GM21825 (cell line): ENCODE results near the gene PAQR3.

Experiments used
- ATAC-seq: cut with Tn5 transposase; IDR thresholded peaks from one replicate; pipeline ENCODE4 v1.9.1; 2021; ENCODE audit warnings: mild to moderate bottlenecking, moderate library complexity; ENCODE audit not compliant: unreplicated experiment

PAQR3 gene

DNA sequence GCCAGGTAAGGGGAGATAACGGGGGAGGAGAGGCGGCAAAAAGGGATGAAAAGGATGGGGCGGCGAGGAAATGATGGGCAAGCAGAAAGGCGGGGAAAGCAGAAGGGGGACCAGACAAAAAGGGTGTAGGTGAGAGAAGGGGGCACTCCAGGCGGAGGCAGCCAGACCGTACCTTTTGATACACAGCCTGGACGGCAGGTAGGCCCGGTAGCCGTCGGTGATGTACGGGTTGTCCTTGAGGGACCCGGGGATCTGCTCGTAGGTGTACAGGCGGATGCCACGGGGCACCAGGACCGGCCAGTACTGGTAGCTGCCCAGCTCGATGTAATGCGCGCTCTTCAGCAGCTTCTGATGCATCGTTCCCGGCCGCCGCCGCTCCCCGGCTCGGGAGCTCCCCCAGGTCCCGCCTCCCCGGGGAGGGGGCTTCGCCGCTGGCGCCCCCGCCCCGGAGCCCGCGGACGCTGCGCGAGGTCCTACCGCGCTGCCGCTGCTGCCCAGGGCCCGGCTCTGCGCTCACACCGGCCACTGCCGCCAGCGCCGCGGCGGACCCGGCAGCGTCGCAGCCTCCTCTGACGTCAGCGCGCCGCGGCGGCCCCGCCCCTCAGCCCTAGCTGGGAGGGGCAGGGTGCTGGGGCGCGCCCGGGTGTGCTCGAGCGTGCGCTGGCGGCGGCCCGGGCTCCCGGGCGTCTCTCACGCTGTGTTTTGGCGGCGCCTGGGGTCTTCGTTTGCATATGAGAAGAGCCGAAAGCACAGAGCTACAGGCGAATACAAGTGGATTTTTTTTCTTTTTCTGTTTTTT, at the start of gene PAQR3:
TSS of gene PAQR3 (minus strand) at position 571 of the 799 bp plus-strand sequence. CDS start at position 357, 214 bp downstream.
- ATAC-seq, result peak; percentile 99

GRCh38 chr4:78987683-78988082, 48.4 kb upstream of the PAQR3 start:
- ATAC-seq, result no peak

- ATAC-seq, result no peak
Observed at GRCh38 chr4:78984593-78984992, 45.4 kb upstream of the PAQR3 start.

DNA sequence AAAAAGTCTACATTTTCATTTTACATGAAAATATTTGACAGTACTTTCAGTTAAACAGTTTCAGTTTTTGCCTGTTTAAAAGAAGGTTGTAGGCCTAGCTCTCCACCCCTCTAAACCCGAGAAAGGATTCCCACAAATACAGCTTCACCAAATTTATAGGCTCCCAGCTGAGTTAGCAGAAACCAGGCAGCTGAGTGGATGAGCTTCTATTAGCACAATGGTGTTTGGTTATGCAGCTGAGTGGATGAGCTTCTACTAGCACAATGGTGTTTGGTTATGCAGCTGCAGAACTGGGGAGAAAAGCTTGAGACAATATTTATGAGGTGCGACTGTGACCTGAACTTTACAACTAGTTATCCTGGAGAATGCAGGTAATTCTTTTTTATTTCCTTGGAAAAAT, 36.6 kb upstream of the PAQR3 start:
- ATAC-seq, result no peak

DNA sequence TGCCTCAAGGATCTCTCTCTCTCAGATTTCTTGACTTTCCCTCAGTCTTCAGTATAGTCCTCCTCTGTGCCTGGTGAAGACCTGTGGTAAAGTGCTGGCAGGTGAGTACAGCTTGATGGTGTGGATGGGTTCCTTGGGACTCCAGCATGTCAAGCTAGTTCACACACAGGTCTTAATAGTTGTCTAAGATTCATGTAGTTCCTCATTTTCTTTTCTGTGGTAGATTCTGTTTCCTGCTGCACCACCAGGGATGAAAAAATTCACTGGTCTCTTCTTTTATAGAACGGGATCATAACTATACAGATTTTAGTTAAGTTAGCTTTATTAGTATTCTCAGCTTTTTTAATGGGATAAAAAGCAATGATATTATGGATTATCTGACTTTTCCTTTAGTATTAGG, 32.5 kb upstream of the PAQR3 start:
- no peak for ATAC-seq

GRCh38 chr4:78971326-78971725, 32.1 kb upstream of the PAQR3 start:
- ATAC-seq, result no peak

GRCh38 chr4:78962597-78963115, 23.4 kb upstream of the PAQR3 start:
- ATAC-seq, result no peak

GRCh38 chr4:78960926-78961325, 21.7 kb upstream of the PAQR3 start:
- ATAC-seq, result no peak

GRCh38 chr4:78956975-78957374, 17.7 kb upstream of the PAQR3 start:
- ATAC-seq, result no peak

GRCh38 chr4:78953769-78954666, 14.8 kb upstream of the PAQR3 start:
- no peak for ATAC-seq

DNA sequence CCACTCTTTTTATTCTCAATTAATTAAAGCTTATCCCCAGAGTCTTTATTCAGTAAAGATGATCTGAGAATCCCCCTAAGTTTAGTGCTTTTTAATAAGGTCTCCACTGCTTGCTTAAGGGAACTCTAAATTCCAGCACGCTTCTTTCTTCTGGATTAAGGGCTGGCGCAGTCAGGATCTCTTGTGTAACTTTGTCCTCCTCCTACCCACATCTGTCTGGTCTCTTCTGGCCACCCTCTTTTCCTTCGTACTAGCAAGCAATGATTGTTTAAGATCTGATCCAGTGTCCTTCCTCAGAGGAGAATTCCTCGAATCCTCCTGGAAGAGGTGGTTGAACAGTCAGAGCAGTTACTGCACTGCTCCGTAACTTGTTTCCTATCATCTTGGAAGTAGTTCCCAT, 14.0 kb upstream of the PAQR3 start:
- ATAC-seq, result no peak

DNA sequence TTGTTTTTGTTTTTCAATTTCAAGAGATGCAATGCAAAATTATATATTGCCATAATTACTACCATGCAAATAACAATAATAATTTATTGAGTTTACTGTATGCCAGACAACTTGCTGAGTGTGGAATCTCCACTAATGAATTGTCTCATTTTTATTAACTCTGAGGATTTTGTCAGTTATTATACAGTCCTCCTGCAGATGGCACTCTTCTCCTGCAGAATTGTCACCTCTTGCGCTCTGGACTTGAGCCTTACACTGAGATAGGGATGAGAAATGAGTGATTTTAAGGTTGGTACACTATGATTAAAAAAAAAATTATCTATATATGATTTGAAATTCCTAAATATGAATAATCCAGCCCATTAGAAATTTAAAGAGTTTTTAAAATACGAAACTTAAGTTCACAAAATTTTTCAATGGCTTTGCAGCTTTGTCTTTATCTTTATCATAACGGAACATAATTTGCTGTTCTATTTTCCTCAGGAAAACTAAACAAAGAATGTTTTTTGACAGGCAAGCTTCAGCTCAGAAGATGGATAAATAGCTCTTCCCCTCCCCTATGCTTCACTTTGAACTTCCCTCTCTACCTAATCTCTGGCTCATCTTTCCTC, 12.7 kb upstream of the PAQR3 start:
- peak; percentile 64 for ATAC-seq

DNA sequence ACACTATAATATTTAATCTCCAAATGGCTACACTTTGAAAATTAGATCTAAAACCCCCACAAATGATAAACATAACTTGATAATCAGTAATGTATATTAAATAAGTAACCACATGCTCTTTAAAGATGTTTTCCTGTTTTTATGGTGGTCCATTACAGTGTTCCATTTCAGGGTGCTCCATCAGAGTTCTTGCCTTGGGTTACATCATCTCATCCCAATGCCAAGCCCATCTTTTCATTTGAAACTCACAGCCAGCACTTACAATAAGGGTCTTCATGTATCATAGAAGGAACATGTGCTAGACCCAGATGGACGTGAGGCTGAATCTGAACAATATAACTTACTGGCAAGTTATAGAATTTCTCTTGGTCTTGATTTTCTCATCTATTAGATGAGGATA, 10.5 kb upstream of the PAQR3 start:
- ATAC-seq, result no peak

DNA sequence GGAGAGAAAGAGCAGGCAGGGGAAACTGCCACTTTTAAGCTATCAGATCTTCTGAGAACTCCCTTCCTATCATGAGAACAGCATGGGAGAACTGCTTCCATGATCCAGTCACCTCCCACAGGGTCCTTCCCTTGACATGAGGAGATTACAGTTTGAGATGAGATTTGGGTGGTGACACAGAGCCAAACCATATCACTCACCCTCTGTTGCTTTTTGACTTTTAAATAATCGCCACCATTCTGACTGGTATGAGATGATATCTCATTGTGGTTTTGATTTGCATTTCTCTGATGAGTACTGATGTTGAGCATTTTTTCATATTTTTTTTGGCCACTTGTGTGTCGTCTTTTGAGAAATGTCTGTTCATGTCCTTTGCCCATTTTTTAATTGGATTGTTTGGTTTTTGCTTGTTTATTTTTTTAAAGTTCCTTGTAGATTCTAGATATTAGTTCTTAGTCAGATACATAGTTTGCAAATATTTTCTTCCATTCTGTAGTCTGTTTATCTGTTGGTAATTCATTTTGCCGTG, 6.5 kb upstream of the PAQR3 start:
- no peak for ATAC-seq

GRCh38 chr4:78944381-78944780, 5.1 kb upstream of the PAQR3 start:
- no peak for ATAC-seq

DNA sequence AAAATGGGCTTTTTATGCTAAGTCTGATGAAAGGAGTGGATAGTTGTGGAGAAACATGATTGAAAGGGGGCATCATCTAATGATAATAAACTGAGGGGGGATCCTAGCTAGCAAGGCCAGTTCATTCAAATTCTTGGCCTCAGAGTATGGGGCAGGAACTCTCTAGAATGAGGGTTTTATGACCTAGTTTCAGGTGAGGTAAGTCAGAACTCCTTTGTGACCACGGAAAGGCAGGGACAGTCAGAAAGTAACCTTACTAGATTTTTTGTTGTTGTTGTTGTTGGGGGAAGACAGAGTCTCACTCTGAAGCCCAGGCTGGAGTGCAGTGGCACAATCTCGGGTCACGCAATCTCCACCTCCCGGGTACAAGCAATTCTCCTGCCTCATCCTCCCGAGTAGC, 1.5 kb upstream of the PAQR3 start:
- ATAC-seq, result no peak

GRCh38 chr4:78939667-78940008, 400 bp upstream of the PAQR3 start:
- peak; percentile 6 for ATAC-seq

DNA sequence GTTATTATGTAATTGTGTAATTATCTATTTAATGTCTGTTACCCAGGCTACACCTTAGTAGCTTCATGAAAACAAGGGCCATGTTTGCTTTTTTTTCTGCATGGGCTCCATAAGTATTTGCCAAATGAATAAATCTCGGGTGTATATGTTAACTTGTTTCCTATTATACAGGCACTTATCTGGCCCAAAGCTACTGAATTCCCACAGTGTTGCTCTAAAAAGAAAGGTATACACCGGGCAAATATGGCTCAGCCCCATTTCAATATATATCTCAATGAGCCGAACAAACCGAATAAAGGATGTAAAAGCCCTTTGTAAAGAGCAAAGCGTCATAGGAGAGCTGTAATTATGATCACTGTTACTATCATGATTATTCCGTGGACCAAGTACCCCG, 767 bp downstream of the PAQR3 start:
- no peak for ATAC-seq

GRCh38 chr4:78937837-78938236, 1.4 kb downstream of the PAQR3 start:
- no peak for ATAC-seq

DNA sequence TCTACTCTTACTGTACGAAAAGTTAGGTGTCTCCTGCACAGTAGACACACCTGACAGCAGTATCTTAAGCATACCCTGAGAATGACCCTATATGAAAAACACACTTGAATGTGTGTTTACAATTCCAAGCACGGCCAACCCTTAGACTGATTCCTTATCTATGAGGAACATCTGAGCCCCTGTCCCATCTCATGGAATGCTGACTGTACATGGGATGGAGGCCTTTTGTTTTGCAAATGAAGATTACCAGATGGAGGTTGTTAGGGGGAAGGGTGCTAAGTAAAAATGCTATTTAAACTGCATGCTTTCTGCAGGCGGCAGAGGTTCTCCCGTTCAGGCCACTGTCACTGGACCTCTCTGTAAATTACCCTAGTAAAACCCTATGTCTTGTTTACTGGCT, 2.2 kb downstream of the PAQR3 start:
- no peak for ATAC-seq

DNA sequence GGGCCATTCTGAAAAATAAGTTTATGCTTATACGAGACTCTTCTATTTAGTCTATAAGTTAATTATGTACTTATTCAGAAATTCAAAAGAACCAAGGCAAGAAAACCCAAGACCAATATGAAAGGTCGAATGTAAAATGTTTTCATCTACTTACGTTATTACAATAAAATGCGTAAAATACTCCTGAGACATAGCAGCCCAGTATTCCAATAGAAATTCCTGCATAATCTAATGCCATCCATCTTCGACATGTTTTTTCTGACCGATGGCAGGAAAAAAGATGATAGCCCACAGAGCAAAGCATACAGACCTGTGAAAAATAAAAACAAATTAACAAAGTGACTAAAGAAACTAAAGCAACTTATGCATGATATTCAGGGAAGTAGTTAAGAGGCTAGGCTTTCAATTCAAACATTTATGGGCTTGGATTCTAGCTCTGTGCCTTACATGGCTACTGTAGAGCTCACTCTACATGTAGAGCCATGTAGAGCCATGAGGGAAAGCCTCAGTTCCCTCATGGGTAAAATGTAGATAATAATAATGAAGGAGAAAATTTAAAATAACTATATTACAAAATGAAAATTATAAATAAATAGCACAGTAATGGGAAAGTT, 9.1 kb downstream of the PAQR3 start:
- ATAC-seq, result no peak
